Lower leg skin (tissue), 4 donors: ENCODE measurements around the gene PPP2R5D. TPM values are rescaled to one million over a fixed set of nuclear protein-coding genes. Genes with fewer than 3 reads are reported as not detected.

Experiments used
- DNase-seq, 2 donors: peaks; one replicate each; pipeline ENCODE4 v3.0.0-alpha.2; 2019; ENCODE audit warnings: low spot score in 2 of 2
- H3K4me3 ChIP-seq: fragments of 200-600 bp; sonication (generic); 2 replicates; pipeline ENCODE4 v1.5.1; 2017; ENCODE audit warnings: mild to moderate bottlenecking, low read depth; ENCODE audit not compliant: poor library complexity, severe bottlenecking
- POLR2A ChIP-seq, 2 donors: fragments of 450-650 bp; IDR thresholded peaks; one replicate each; pipeline ENCODE4 v1.6.1; 2016 to 2017; ENCODE audit warnings: antibody characterized with exemption in 2 of 2, mild to moderate bottlenecking in 1 of 2, moderate library complexity in 1 of 2
- WGBS, 2 donors: methylation state at CpG; one replicate each; pipeline ENCODE4 v1.1.5; 2018; 5-methylcytosine and 5-hydroxymethylcytosine counted together
- intact Hi-C: fragments of 100-400 bp; cut with DNase I; formaldehyde crosslinking; loops from one replicate; pipeline ENCODE4 v1.15.0; 2023; ENCODE audit warnings: low total_unique reads
- total RNA-seq, 4 donors: library from RNA; depleted of rRNA; stranded (reverse); fragments of >200 nt; gene quantifications; one replicate each; pipeline ENCODE4 v1.1.0, GENCODE V29; 2016
- TF ChIP-seq, protein P1 (sequence below), 3 donors: fragments of 450-650 bp; IDR thresholded peaks; one replicate each; pipeline ENCODE4 v1.5.1; 2016; ENCODE audit warnings: antibody characterized with exemption in 3 of 3, mild to moderate bottlenecking in 3 of 3, moderate library complexity in 2 of 3

The PPP2R5D gene
- total RNA-seq, 4 donors from 2014 or later, result 26.3 to 49.4 (median 40.8) TPM

GRCh38 chr6:42979523-42980177 lies 4.7 kb upstream of the PPP2R5D start:
- DNase-seq, result no peak
- H3K4me3 ChIP-seq, result peak overlapping the region; percentile 81
- intact Hi-C loops, result no loop called here
- WGBS, 2 donors, result 36% methylated on average over 9 of the region's 9 CpGs
- TF ChIP-seq, protein P1, sequence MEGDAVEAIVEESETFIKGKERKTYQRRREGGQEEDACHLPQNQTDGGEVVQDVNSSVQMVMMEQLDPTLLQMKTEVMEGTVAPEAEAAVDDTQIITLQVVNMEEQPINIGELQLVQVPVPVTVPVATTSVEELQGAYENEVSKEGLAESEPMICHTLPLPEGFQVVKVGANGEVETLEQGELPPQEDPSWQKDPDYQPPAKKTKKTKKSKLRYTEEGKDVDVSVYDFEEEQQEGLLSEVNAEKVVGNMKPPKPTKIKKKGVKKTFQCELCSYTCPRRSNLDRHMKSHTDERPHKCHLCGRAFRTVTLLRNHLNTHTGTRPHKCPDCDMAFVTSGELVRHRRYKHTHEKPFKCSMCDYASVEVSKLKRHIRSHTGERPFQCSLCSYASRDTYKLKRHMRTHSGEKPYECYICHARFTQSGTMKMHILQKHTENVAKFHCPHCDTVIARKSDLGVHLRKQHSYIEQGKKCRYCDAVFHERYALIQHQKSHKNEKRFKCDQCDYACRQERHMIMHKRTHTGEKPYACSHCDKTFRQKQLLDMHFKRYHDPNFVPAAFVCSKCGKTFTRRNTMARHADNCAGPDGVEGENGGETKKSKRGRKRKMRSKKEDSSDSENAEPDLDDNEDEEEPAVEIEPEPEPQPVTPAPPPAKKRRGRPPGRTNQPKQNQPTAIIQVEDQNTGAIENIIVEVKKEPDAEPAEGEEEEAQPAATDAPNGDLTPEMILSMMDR (IDR thresholded peaks at IDR 0.05), result no peak
- no peak for TF ChIP-seq POLR2A (IDR thresholded peaks at IDR 0.05)

GRCh38 chr6:42981836-42982235 lies 2.5 kb upstream of the PPP2R5D start:
- TF ChIP-seq POLR2A (IDR thresholded peaks at IDR 0.05), result no peak
- TF ChIP-seq, protein P1 (IDR thresholded peaks at IDR 0.05), result no peak
- intact Hi-C loops, result no loop called here
- H3K4me3 ChIP-seq, result no peak overlapping the region
- DNase-seq, result no peak
- 87% methylated on average over 5 of the region's 5 CpGs for WGBS, 2 donors

GRCh38 chr6:42984924-42985475 lies 630 bp downstream of the PPP2R5D start:
- WGBS, 2 donors, result 4 to 9% methylated on average over 13 of the region's 13 CpGs
- H3K4me3 ChIP-seq, result peak overlapping the region; percentile 64
- no peak for DNase-seq
- TF ChIP-seq, protein P1 (IDR thresholded peaks at IDR 0.05), result no peak
- TF ChIP-seq POLR2A (IDR thresholded peaks at IDR 0.05), result no peak
- intact Hi-C loops, result no loop called here

- TF ChIP-seq, protein P1 (IDR thresholded peaks at IDR 0.05), result no peak
- no peak for TF ChIP-seq POLR2A (IDR thresholded peaks at IDR 0.05)
- H3K4me3 ChIP-seq, result no peak overlapping the region
- intact Hi-C loops, result no loop called here
- DNase-seq, result no peak
- WGBS, 2 donors, result 76 to 78% methylated on average over 5 of the region's 5 CpGs
These were observed 3.4 kb downstream of the PPP2R5D start for GRCh38 chr6:42987533-42988451.

DNA sequence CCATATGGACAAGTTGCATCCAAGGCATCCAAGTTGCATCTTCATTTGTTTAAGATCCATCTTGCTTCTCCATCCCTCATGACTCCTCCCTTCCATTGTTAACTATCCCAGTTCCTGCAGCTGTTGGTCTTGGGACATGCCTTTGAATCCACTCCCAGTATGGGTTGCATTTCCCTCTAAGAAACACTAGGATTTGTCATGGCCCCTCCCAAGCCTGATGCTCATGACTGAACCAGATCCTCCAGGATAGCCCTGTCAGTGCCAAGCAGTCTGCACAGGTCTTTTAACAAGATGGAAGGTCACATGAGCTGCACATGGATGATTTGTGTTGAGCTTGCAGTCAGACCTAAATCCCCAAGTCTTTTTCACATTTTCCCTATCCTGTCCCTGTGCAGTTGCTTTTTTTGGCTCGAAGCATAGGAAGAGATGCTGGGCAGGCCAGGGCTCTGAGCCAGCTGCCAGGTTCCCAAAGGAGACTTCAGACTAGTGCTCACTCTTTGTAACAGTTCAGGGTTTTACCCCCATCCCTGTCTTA lies 4.2 kb downstream of the PPP2R5D start:
- 29 to 39% methylated on average over 1 of the region's 1 CpG for WGBS, 2 donors
- intact Hi-C loops, result no loop called here
- H3K4me3 ChIP-seq, result no peak overlapping the region
- DNase-seq, result no peak
- TF ChIP-seq, protein P1 (IDR thresholded peaks at IDR 0.05), result no peak
- no peak for TF ChIP-seq POLR2A (IDR thresholded peaks at IDR 0.05)
